ENCODE measurements around the gene ETFB.

The ETFB gene

GRCh38 chr19:51325161-51325976, 40.8 kb downstream of the ETFB start:
- TF ChIP-seq, protein P1, sequence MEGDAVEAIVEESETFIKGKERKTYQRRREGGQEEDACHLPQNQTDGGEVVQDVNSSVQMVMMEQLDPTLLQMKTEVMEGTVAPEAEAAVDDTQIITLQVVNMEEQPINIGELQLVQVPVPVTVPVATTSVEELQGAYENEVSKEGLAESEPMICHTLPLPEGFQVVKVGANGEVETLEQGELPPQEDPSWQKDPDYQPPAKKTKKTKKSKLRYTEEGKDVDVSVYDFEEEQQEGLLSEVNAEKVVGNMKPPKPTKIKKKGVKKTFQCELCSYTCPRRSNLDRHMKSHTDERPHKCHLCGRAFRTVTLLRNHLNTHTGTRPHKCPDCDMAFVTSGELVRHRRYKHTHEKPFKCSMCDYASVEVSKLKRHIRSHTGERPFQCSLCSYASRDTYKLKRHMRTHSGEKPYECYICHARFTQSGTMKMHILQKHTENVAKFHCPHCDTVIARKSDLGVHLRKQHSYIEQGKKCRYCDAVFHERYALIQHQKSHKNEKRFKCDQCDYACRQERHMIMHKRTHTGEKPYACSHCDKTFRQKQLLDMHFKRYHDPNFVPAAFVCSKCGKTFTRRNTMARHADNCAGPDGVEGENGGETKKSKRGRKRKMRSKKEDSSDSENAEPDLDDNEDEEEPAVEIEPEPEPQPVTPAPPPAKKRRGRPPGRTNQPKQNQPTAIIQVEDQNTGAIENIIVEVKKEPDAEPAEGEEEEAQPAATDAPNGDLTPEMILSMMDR (IDR thresholded peaks at IDR 0.05; ENCODE audit: insufficient read depth, missing control alignments), result no peak
- FAIRE-seq, result no peak
- no peak for DNase-seq (ENCODE audit: insufficient read length, low spot score)

GRCh38 chr19:51324167-51324481, 42.1 kb downstream of the ETFB start:
- no peak for FAIRE-seq
- TF ChIP-seq, protein P1 (IDR thresholded peaks at IDR 0.05; ENCODE audit: insufficient read depth, missing control alignments), result no peak
- no peak for DNase-seq (ENCODE audit: insufficient read length, low spot score)

DNA sequence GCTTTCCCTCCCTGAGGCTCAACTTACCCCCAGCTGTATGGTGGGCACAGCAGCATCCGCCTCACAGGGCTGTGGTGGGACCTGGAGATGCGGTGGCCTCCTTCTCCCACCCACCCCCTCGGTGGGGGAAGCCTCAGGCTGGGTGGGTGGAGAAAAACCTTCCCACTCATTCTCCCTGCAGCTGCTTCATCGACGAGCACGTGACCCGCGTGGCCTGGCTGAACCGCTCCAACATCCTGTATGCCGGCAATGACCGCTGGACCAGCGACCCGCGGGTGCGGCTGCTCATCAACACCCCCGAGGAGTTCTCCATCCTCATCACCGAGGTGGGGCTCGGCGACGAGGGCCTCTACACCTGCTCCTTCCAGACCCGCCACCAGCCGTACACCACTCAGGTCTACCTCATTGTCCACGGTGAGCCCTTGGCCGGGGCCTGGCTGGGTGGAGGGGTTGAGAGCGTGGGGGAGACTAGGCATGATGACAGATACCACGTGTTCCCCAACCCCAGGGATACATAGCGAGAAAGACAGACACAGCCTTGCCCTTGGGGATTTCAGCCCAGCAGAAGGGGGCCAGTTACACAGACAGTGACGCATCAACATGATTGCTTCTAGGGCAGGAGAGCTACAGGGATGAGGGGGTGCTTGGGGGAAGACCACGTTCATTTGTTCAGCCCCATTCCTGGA, 42.6 kb downstream of the ETFB start:
- TF ChIP-seq, protein P1 (IDR thresholded peaks at IDR 0.05; ENCODE audit: insufficient read depth, missing control alignments), result no peak
- DNase-seq (ENCODE audit: insufficient read length, low spot score) (no peak), FAIRE-seq (no peak)

- FAIRE-seq (no peak), DNase-seq (ENCODE audit: insufficient read length, low spot score) (no peak)
- TF ChIP-seq, protein P1 (IDR thresholded peaks at IDR 0.05; ENCODE audit: insufficient read depth, missing control alignments), result no peak
Measured at GRCh38 chr19:51321799-51322198, 44.4 kb downstream of the ETFB start.

DNA sequence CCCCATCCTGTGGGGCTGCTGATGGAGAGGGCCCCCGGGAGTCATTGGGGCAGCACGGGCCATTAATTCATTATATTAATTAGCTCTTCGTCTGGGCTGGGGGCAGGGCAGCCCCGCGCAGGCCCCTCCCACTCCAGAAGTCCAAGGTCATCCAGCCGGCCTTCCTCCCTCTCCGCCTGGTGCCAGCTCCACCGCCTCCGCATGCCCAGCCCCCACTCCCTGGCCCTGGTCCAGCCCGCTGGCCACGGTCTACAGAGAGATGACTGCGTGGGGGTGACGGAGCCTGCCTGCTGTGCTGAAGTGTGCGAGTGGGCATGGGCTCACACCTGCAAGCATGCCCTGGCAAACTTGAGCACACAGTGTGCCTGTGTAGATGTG, 45.9 kb downstream of the ETFB start:
- no peak for FAIRE-seq
- TF ChIP-seq, protein P1 (IDR thresholded peaks at IDR 0.05; ENCODE audit: insufficient read depth, missing control alignments), result no peak
- DNase-seq (ENCODE audit: insufficient read length, low spot score), result no peak

- FAIRE-seq (no peak), DNase-seq (ENCODE audit: insufficient read length, low spot score) (no peak)
- TF ChIP-seq, protein P1 (IDR thresholded peaks at IDR 0.05; ENCODE audit: insufficient read depth, missing control alignments), result no peak
Measured at GRCh38 chr19:51319649-51320279, 46.4 kb downstream of the ETFB start.
